ENCODE measurements around the gene SART1.

The SART1 gene

GRCh38 chr11:65942531-65942930 is 19.0 kb upstream of the SART1 start:
- Histone ChIP-seq H3K4me2 (ENCODE audit: low read length) (no peak overlapping the region), H3K4me1 (no peaks in the 10 kb centered on the region), H3K27ac (no peak overlapping the region), H3K9ac (no peak overlapping the region), H2AFZ (no peak overlapping the region), H3K36me3 (ENCODE audit: control insufficient read depth, insufficient read depth, low read length) (no peaks in the 10 kb centered on the region), H3K27me3 (ENCODE audit: control insufficient read depth, insufficient read depth, low read length) (no peaks in the 10 kb centered on the region), H3K79me2 (no peaks in the 10 kb centered on the region), H3K4me3 (ENCODE audit: low read depth, low read length) (no peak overlapping the region), H3K9me3 (ENCODE audit: control insufficient read depth, low read length) (no peaks in the 10 kb centered on the region)
- TF ChIP-seq CTCF (IDR thresholded peaks at IDR 0.05) = no peak

GRCh38 chr11:65944191-65944590 is 17.3 kb upstream of the SART1 start:
- no peaks in the 10 kb centered on the region for H3K79me2 ChIP-seq
- TF ChIP-seq CTCF (IDR thresholded peaks at IDR 0.05) = no peak
- no peak overlapping the region for H3K27ac ChIP-seq
- no peak overlapping the region for H3K4me3 ChIP-seq (ENCODE audit: low read depth, low read length)
- H3K4me2 ChIP-seq (ENCODE audit: low read length) = no peak overlapping the region
- H2AFZ ChIP-seq = no peak overlapping the region
- H3K9ac ChIP-seq = no peak overlapping the region
- no peaks in the 10 kb centered on the region for H3K9me3 ChIP-seq (ENCODE audit: control insufficient read depth, low read length)
- no peaks in the 10 kb centered on the region for H3K4me1 ChIP-seq
- no peaks in the 10 kb centered on the region for H3K36me3 ChIP-seq (ENCODE audit: control insufficient read depth, insufficient read depth, low read length)
- no peaks in the 10 kb centered on the region for H3K27me3 ChIP-seq (ENCODE audit: control insufficient read depth, insufficient read depth, low read length)

GRCh38 chr11:65944767-65945166 is 16.8 kb upstream of the SART1 start:
- H3K36me3 ChIP-seq (ENCODE audit: control insufficient read depth, insufficient read depth, low read length) = no peaks in the 10 kb centered on the region
- H3K4me2 ChIP-seq (ENCODE audit: low read length) = no peak overlapping the region
- H3K9me3 ChIP-seq (ENCODE audit: control insufficient read depth, low read length) = no peaks in the 10 kb centered on the region
- no peak overlapping the region for H3K4me3 ChIP-seq (ENCODE audit: low read depth, low read length)
- no peak overlapping the region for H3K27ac ChIP-seq
- TF ChIP-seq CTCF (IDR thresholded peaks at IDR 0.05) = no peak
- H2AFZ ChIP-seq = no peak overlapping the region
- no peak overlapping the region for H3K9ac ChIP-seq
- H3K79me2 ChIP-seq = no peaks in the 10 kb centered on the region
- H3K27me3 ChIP-seq (ENCODE audit: control insufficient read depth, insufficient read depth, low read length) = no peaks in the 10 kb centered on the region
- no peaks in the 10 kb centered on the region for H3K4me1 ChIP-seq

- Histone ChIP-seq H3K4me3 (ENCODE audit: low read depth, low read length) (no peak within 1 kb of the TSS), H3K36me3 (ENCODE audit: control insufficient read depth, insufficient read depth, low read length) (no peaks in the 10 kb centered on the region)
- no peak for TF ChIP-seq CTCF (IDR thresholded peaks at IDR 0.05)
Measured at GRCh38 chr11:65945430-65945911, 16.1 kb upstream of the SART1 start, which contains the start of gene TSGA10IP. Gene TSGA10IP, plus strand, starts transcription at chr11:65945480. Its CDS starts 196 bp downstream, at chr11:65945676.

GRCh38 chr11:65945941-65946558 is 15.5 kb upstream of the SART1 start:
- Histone ChIP-seq H3K4me2 (ENCODE audit: low read length) (no peak overlapping the region), H3K9me3 (ENCODE audit: control insufficient read depth, low read length) (no peaks in the 10 kb centered on the region), H3K27ac (no peak overlapping the region), H3K9ac (no peak overlapping the region), H2AFZ (no peak overlapping the region), H3K4me1 (no peaks in the 10 kb centered on the region), H3K4me3 (ENCODE audit: low read depth, low read length) (no peak overlapping the region), H3K27me3 (ENCODE audit: control insufficient read depth, insufficient read depth, low read length) (no peaks in the 10 kb centered on the region), H3K36me3 (ENCODE audit: control insufficient read depth, insufficient read depth, low read length) (no peaks in the 10 kb centered on the region), H3K79me2 (no peaks in the 10 kb centered on the region)
- no peak for TF ChIP-seq CTCF (IDR thresholded peaks at IDR 0.05)

More at GRCh38 chr11:65945430-65945911, 16.1 kb upstream of the SART1 start, which contains the start of gene TSGA10IP:
- Histone ChIP-seq H3K4me2 (ENCODE audit: low read length) (no peak within 1 kb of the TSS), H3K9ac (no peak within 1 kb of the TSS), H3K27me3 (ENCODE audit: control insufficient read depth, insufficient read depth, low read length) (no peaks in the 10 kb centered on the region), H3K79me2 (no peaks in the 10 kb centered on the region), H3K27ac (no peak within 1 kb of the TSS), H3K9me3 (ENCODE audit: control insufficient read depth, low read length) (no peaks in the 10 kb centered on the region), H3K4me1 (no peaks in the 10 kb centered on the region), H2AFZ (no peak within 1 kb of the TSS)
